GM12878 (cell line): ENCODE measurements around the gene LEF1. TPM values are rescaled to one million over a fixed set of nuclear protein-coding genes. Genes with fewer than 3 reads are reported as not detected.

ENCODE experiments used
- ATAC-seq: fragments of 200-7000 bp; cut with Tn5 transposase; 3 replicates; pipeline ENCODE4 v1.9.1; 2020; ENCODE audit warnings: mild to moderate bottlenecking, moderate library complexity
- BruUV-seq: library from RNA; stranded (reverse); fragments of 400-500 nt; replicated peaks from 2 replicates; lab custom pipeline; 2021; lab: Mats Ljungman, UMichigan
- CTCF ChIA-PET: fragments of 300-600 bp; sonication (Branson Sonifier 250); formaldehyde crosslinking; extraction: SDS; loops from one replicate; lab custom pipeline; 2021; ENCODE audit warnings: inconsistent platforms; lab: Yijun Ruan, JAX
- POLR2A ChIA-PET: fragments of 350-600 bp; formaldehyde crosslinking; extraction: SDS; loops from one replicate; lab custom pipeline; 2021; ENCODE audit warnings: inconsistent platforms; lab: Charles Lee
- RAD21 ChIA-PET: fragments of 300-600 bp; sonication (Branson Sonifier 250); formaldehyde crosslinking; loops from one replicate; lab custom pipeline; 2023; ENCODE audit warnings: antibody characterized with exemption; ENCODE audit not compliant: unreplicated experiment; lab: Charles Lee
- SMC1A ChIA-PET: fragments of 300-600 bp; sonication (Branson Sonifier 250); formaldehyde crosslinking; loops from one replicate; lab custom pipeline; 2023; ENCODE audit not compliant: unreplicated experiment, uncharacterized antibody; lab: Charles Lee
- DNase-seq: peaks from one replicate; pipeline ENCODE4 v3.0.0-alpha.2; 2011; ENCODE audit warnings: low read depth, low spot score
- FAIRE-seq: peaks from 3 replicates; lab custom pipeline; 2011; peaks lifted over from hg19 to GRCh38; lab: Jason Lieb, UNC
- H2AFZ ChIP-seq: 2 replicates; pipeline ENCODE4 v1.6.0; 2011; ENCODE audit warnings: low read depth, low read length, control low read depth; ENCODE audit not compliant: control insufficient read depth
- H3K27ac ChIP-seq: 2 replicates; pipeline ENCODE4 v1.5.1; 2011; ENCODE audit warnings: control low read depth; ENCODE audit not compliant: control insufficient read depth, insufficient read depth
- H3K27me3 ChIP-seq, 2 experiments: replicated peaks in 1 of 2; 2 replicates each; pipeline versions ENCODE4 v1.6.0 to v1.6.1; 2011; ENCODE audit warnings: low read length in 1 of 2; ENCODE audit not compliant: control insufficient read depth in 2 of 2, insufficient read depth in 2 of 2
- H3K36me3 ChIP-seq, 2 experiments: 2 replicates each; pipeline ENCODE4 v1.5.1; 2011; ENCODE audit warnings: low read length in 1 of 2; ENCODE audit not compliant: control insufficient read depth in 2 of 2, insufficient read depth in 2 of 2
- H3K4me1 ChIP-seq: 2 replicates; pipeline ENCODE4 v1.6.1; 2011; ENCODE audit warnings: mild to moderate bottlenecking, low read length, moderate library complexity, mixed read lengths; ENCODE audit not compliant: control insufficient read depth, insufficient read depth
- H3K4me2 ChIP-seq: 2 replicates; pipeline ENCODE4 v1.6.0; 2011; ENCODE audit warnings: control low read depth; ENCODE audit not compliant: control insufficient read depth, insufficient read depth
- H3K4me3 ChIP-seq: fragments of 200-600 bp; sonication (generic); 2 replicates; pipeline ENCODE4 v1.5.1; 2016
- H3K79me2 ChIP-seq: 2 replicates; pipeline ENCODE4 v1.6.0; 2011; ENCODE audit warnings: low read length; ENCODE audit not compliant: control insufficient read depth, insufficient read depth
- H3K9ac ChIP-seq: 2 replicates; pipeline ENCODE4 v1.8.0; 2011; ENCODE audit warnings: low read length, control low read depth, mixed read lengths; ENCODE audit not compliant: control insufficient read depth, insufficient read depth
- H3K9me3 ChIP-seq: replicated peaks from 3 replicates; pipeline ENCODE4 v1.5.1; 2011; ENCODE audit warnings: mild to moderate bottlenecking, low read length; ENCODE audit not compliant: control insufficient read depth, insufficient read depth
- H4K20me1 ChIP-seq: 2 replicates; pipeline ENCODE4 v1.6.0; 2011; ENCODE audit not compliant: control insufficient read depth, insufficient read depth
- DPF2 ChIP-seq: fragments of 450-650 bp; IDR thresholded peaks from 2 replicates; pipeline ENCODE4 v1.6.1; 2017; ENCODE audit warnings: mild to moderate bottlenecking
- EP300 ChIP-seq, 2 experiments: fragments of 150-350 bp in 1 of 2; IDR thresholded peaks; 2 replicates each; pipeline ENCODE4 v1.6.1; 2011 to 2012; ENCODE audit warnings: low read depth in 2 of 2, low read length in 2 of 2, borderline replicate concordance in 1 of 2, improper control_type of control experiment in 1 of 2, inconsistent platforms in 1 of 2; ENCODE audit not compliant: control insufficient read depth in 1 of 2
- FOS ChIP-seq: IDR thresholded peaks from 3 replicates; pipeline ENCODE4 v1.6.1; 2011; ENCODE audit warnings: borderline replicate concordance; ENCODE audit not compliant: insufficient read length; ENCODE audit errors: extremely low read depth
- IRF5 ChIP-seq: fragments of 450-650 bp; IDR thresholded peaks from 2 replicates; pipeline ENCODE4 v1.6.1; 2017; ENCODE audit warnings: borderline replicate concordance
- NFXL1 ChIP-seq: fragments of 450-650 bp; IDR thresholded peaks from 2 replicates; pipeline ENCODE4 v1.6.1; 2017; ENCODE audit warnings: antibody characterized with exemption, mild to moderate bottlenecking, borderline replicate concordance
- NR2F1 ChIP-seq: fragments of 450-650 bp; conservative IDR thresholded peaks from 2 replicates; pipeline ENCODE4 v1.6.1; 2017; ENCODE audit warnings: mild to moderate bottlenecking
- PBX3 ChIP-seq: IDR thresholded peaks from 2 replicates; pipeline ENCODE4 v1.6.1; 2011; ENCODE audit warnings: mild to moderate bottlenecking, low read depth, low read length, moderate library complexity; ENCODE audit not compliant: insufficient replicate concordance
- RAD51 ChIP-seq: fragments of 450-650 bp; IDR thresholded peaks from 2 replicates; pipeline ENCODE4 v1.6.1; 2016; ENCODE audit warnings: moderate library complexity, mild to moderate bottlenecking, inconsistent platforms
- ZNF622 ChIP-seq: fragments of 450-650 bp; IDR thresholded peaks from 2 replicates; pipeline ENCODE4 v1.6.1; 2017; ENCODE audit warnings: mild to moderate bottlenecking, inconsistent platforms
- ZNF687 ChIP-seq: fragments of 450-650 bp; IDR thresholded peaks from 2 replicates; pipeline ENCODE4 v1.6.1; 2017; ENCODE audit warnings: mild to moderate bottlenecking, moderate library complexity
- WGBS: methylation state at CpG from one replicate; pipeline ENCODE4 v1.1.6; 2016; ENCODE audit warnings: low lambda C conversion rate; ENCODE audit not compliant: insufficient replicate concordance, insufficient coverage; ENCODE audit errors: missing lambda C conversion rate; 5-methylcytosine and 5-hydroxymethylcytosine counted together
- in situ Hi-C: fragments of 300-500 bp; cut with MboI; formaldehyde crosslinking; loops from 9 replicates; pipeline ENCODE4 v1.14.3; 2018; ENCODE audit warnings: mixed read lengths
- intact Hi-C: fragments of 100-400 bp; cut with micrococcal nuclease; formaldehyde crosslinking; loops from one replicate; pipeline ENCODE4 v1.14.2; 2022; ENCODE audit not compliant: unreplicated experiment
- polyA plus RNA-seq, 11 experiments: library from polyadenylated mRNA; depleted of rRNA in 4 of 11; unstranded in 6 of 11; stranded (reverse) in 5 of 11; fragments of >200 nt; fragmentation: Nextera tagmentation in 4 of 11; fragmentation: Illumina TruSeq in 1 of 11; extraction: Ambion mirVana in 4 of 11; extraction: Trizol in 1 of 11; gene quantifications; 1 replicate in 1 of 11; 2 replicates in 10 of 11; pipeline versions ENCODE4 v1.2.1 to v1.2.3, GENCODE V29; 2011 to 2016; ENCODE audit warnings: inconsistent platforms in 2 of 11, missing spikeins in 2 of 11, low read depth in 1 of 11
- total RNA-seq, 4 experiments: library from RNA; depleted of rRNA in 3 of 4; stranded (reverse); fragments of >200 nt in 3 of 4; fragmentation: Illumina TruSeq in 1 of 4; extraction: Trizol in 1 of 4; gene quantifications; 2 replicates each; pipeline versions ENCODE4 v1.2.1 to v1.2.3, GENCODE V29; 2013 to 2021

Gene LEF1
- total and polyA plus RNA-seq, 10 of the 15 experiments (the other 5 are each of a cell fraction or from before 2014, with no cell fraction given) = 10.2 to 38.1 (median 19.5) TPM

- ChIA-PET CTCF (no interaction called here), POLR2A (no interaction called here), RAD21 (interaction anchor here (0.5 to 1.5 kb wide), 2 partner anchors 31 to 42 kb away, joined by 3 read pairs; no protein-coding TSS in a partner anchor), SMC1A (no interaction called here)
- no peak for FAIRE-seq
- TF ChIP-seq IRF5 = no peak
- Histone ChIP-seq H3K27ac (no peak overlapping the region), H4K20me1 (no peaks in the 10 kb centered on the region), H3K9me3 (no peaks in the 10 kb centered on the region), H3K36me3 (no peaks in the 10 kb centered on the region), H3K9ac (no peak overlapping the region), H2AFZ (no peak overlapping the region), H3K4me1 (no peaks in the 10 kb centered on the region), H3K4me2 (no peak overlapping the region), H3K79me2 (no peaks in the 10 kb centered on the region), H3K4me3 (no peak overlapping the region), H3K27me3 (peaks cover 0 to 3% of the 10 kb centered on the region in 2 experiments; a peak in 1 of 4 replicates)
- no peak for ATAC-seq
- no peak for DNase-seq
- intact Hi-C loops = no loop called here
- in situ Hi-C loops = no loop called here
- WGBS = 22% methylated on average over 5 of the region's 5 CpGs
- no TSS peak for BruUV-seq
Measured at GRCh38 chr4:108094923-108095482, 73.7 kb downstream of the LEF1 start.

DNA sequence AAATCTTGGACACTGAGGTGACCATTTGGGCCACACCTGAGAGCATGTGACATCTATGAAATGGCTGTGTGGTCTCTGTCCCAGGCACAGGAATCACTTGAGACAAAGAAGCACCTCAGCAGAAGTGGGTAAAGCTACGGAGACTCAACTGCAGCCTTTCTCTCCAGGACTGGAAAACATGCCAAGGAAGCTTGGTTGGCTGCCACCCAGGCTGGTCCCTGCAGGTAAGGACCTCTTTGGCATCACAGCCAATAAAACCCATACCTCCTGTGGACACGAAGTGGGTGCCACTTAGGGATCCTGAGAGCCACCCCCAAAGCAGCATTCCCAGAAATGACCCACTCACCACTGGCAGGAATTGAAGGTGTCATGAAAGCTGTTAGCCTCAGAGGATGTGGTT lies 74.6 kb downstream of the LEF1 start:
- Histone ChIP-seq H3K9ac (no peak overlapping the region), H3K9me3 (no peaks in the 10 kb centered on the region), H3K27ac (no peak overlapping the region), H2AFZ (no peak overlapping the region), H4K20me1 (no peaks in the 10 kb centered on the region), H3K4me3 (no peak overlapping the region), H3K4me1 (no peaks in the 10 kb centered on the region), H3K79me2 (no peaks in the 10 kb centered on the region), H3K4me2 (no peak overlapping the region), H3K36me3 (no peaks in the 10 kb centered on the region), H3K27me3 (peaks cover 0 to 3% of the 10 kb centered on the region in 2 experiments; a peak in 1 of 4 replicates)
- WGBS = 14% methylated on average over 2 of the region's 2 CpGs
- no TSS peak for BruUV-seq
- DNase-seq = no peak
- ATAC-seq = no peak
- ChIA-PET RAD21 (interaction anchor here (0.5 to 1.5 kb wide), 3 partner anchors 30 to 64 kb away, joined by 3 to 4 read pairs (median 3); no protein-coding TSS in a partner anchor), POLR2A (no interaction called here), SMC1A (interaction anchor here (1.2 to 1.4 kb wide), 2 partner anchors 24 to 69 kb away, joined by 3 read pairs; no protein-coding TSS in a partner anchor), CTCF (no interaction called here)
- in situ Hi-C loops (no loop called here), intact Hi-C loops (no loop called here)
- FAIRE-seq = no peak
- TF ChIP-seq ZNF687 (no peak), FOS (no peak), ZNF622 (no peak), NFXL1 (no peak), EP300 (IDR thresholded peaks at IDR 0.05; ENCODE audit: borderline replicate concordance in 1 of 2, control insufficient read depth in 1 of 2, low read depth in 2 of 2, low read length in 2 of 2) (no peak), NR2F1 (no peak), RAD51 (no peak), PBX3 (no peak), DPF2 (no peak)
